Fibroblast of villous mesenchyme (primary cell): ENCODE results near the gene RPUSD2. TPM values are rescaled to one million over a fixed set of nuclear protein-coding genes. Genes with fewer than 3 reads are reported as not detected.

ENCODE experiments used
- DNase-seq: peaks from one replicate; pipeline ENCODE4 v3.0.0-alpha.2; 2010; ENCODE audit warnings: low read depth
- H3K4me3 ChIP-seq: 2 replicates; pipeline ENCODE4 v1.5.1; 2011; ENCODE audit warnings: low read depth, mild to moderate bottlenecking, low read length
- CTCF ChIP-seq: IDR thresholded peaks from 2 replicates; pipeline ENCODE4 v1.5.1; 2012; ENCODE audit warnings: low read depth, mild to moderate bottlenecking, low read length; ENCODE audit not compliant: insufficient read depth
- total RNA-seq: library from RNA; depleted of rRNA; stranded (reverse); fragments of >200 nt; gene quantifications from 2 replicates; pipeline ENCODE4 v1.2.3, GENCODE V29; 2012

Gene RPUSD2
- total RNA-seq, 1 donor: 11.2 TPM

GRCh38 chr15:40538976-40539375, 30.1 kb upstream of the RPUSD2 start:
- DNase-seq: no peak
- no peak for TF ChIP-seq CTCF

GRCh38 chr15:40543082-40543481, 26.0 kb upstream of the RPUSD2 start:
- no peak overlapping the region for H3K4me3 ChIP-seq
- peak; percentile 26 for DNase-seq
- TF ChIP-seq CTCF: no peak

More at GRCh38 chr15:40538976-40539375, 30.1 kb upstream of the RPUSD2 start:
- H3K4me3 ChIP-seq: no peak overlapping the region

GRCh38 chr15:40543631-40544294, 25.3 kb upstream of the RPUSD2 start:
- DNase-seq: no peak

GRCh38 chr15:40545457-40545856, 23.6 kb upstream of the RPUSD2 start:
- no peak overlapping the region for H3K4me3 ChIP-seq
- no peak for TF ChIP-seq CTCF
- DNase-seq: no peak

More at GRCh38 chr15:40543631-40544294, 25.3 kb upstream of the RPUSD2 start:
- no peak overlapping the region for H3K4me3 ChIP-seq
- TF ChIP-seq CTCF: no peak

- H3K4me3 ChIP-seq: no peak overlapping the region
- TF ChIP-seq CTCF: no peak
These were observed 20.5 kb upstream of the RPUSD2 start for GRCh38 chr15:40548610-40549009.

GRCh38 chr15:40549894-40550293, 19.2 kb upstream of the RPUSD2 start:
- no peak for DNase-seq

More at GRCh38 chr15:40548610-40549009, 20.5 kb upstream of the RPUSD2 start:
- DNase-seq: no peak

More at GRCh38 chr15:40549894-40550293, 19.2 kb upstream of the RPUSD2 start:
- H3K4me3 ChIP-seq: no peak overlapping the region
- TF ChIP-seq CTCF: no peak
